ENCODE data around the gene CISH.

DNA sequence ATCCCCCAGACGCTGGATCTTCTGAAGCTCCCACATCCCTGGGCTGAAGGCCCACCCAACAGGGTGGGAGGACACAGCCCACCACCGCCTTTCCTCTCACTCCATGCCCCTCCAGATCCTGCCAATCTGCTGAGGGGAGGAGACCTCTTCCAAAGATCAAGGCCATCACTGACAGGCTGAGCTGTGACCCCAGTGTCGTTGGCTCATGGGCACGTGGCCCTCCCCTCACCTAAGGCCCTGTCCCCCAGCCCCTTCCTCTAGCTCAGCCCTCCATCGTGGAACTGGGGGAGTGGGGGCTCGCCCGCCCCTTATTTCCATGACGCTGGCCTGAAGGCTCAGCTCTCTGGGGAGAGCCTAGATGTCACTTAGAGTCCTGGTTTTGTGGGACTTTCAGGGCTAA lies 54.5 kb downstream of the CISH start:
- TF ChIP-seq CTCF (IDR thresholded peaks at IDR 0.05; ENCODE audit: insufficient read depth, low read length) = no peak
- no peak for TF ChIP-seq POLR2AphosphoS5 (IDR thresholded peaks at IDR 0.05; ENCODE audit: low read depth)
- no peak for TF ChIP-seq GABPA (IDR thresholded peaks at IDR 0.05; ENCODE audit: low read depth)
- no peak for TF ChIP-seq SPI1 (IDR thresholded peaks at IDR 0.05; ENCODE audit: borderline replicate concordance, low read depth)

Data from HL-60 (cell line).